Hippocampal formation (tissue), 2 donors: ENCODE data around the gene TFAP2A.

Experiments
- DNase-seq, 2 donors: peaks; one replicate each; lab custom pipeline; 2025; lab: John Stamatoyannopoulos, UW

Gene TFAP2A

GRCh38 chr6:10382728-10383330, 32.0 kb downstream of the TFAP2A start:
- no peak for DNase-seq

GRCh38 chr6:10382322-10382721, 32.6 kb downstream of the TFAP2A start:
- no peak for DNase-seq

DNA sequence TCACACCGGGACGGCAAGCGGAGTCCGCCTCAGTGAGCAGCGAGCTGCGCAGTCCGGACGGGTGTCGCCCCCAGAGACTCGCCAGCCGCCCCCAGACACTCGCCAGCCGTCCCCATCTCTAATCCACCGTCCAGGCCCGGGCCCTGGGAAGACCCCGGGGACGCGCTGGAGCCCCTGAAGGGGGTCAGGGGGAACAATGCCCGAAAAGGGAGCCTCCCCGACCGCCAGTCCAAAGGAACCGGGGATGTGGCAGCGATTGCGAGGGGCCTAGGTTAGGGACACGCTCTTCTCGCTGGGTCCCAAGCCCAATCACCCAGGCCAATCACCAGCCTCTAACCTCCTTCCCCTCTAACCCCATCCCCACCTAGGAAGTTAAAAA, 33.1 kb downstream of the TFAP2A start:
- no peak for DNase-seq

GRCh38 chr6:10381133-10381829, 33.6 kb downstream of the TFAP2A start:
- no peak for DNase-seq

DNA sequence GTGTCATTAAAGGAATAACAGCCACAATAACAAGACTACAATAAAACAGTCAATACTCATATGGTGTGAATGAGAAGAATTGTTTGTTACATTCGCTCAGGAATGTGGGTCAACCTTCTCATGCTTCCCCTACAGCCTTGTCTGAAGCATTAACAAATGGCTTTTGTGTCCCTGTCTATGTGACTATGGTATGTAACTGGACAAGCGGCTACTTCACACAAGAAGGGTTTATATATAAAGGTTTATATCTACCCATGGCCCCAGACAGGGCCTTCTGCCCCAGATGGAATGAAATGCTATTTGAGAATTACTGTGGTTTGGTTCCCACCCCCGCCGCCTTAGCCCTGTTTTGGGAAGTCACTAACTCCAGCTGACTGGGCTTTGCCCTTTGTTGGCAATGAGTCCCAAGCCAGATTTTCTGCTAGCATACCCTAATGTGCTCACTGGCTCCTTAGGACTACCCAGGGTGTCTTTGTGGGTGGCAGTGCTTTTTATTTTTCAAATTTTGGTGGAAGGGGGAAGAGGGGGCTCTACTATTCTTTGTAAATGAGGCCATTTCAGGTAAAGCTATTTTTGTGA, 39.4 kb downstream of the TFAP2A start:
- DNase-seq: no peak

DNA sequence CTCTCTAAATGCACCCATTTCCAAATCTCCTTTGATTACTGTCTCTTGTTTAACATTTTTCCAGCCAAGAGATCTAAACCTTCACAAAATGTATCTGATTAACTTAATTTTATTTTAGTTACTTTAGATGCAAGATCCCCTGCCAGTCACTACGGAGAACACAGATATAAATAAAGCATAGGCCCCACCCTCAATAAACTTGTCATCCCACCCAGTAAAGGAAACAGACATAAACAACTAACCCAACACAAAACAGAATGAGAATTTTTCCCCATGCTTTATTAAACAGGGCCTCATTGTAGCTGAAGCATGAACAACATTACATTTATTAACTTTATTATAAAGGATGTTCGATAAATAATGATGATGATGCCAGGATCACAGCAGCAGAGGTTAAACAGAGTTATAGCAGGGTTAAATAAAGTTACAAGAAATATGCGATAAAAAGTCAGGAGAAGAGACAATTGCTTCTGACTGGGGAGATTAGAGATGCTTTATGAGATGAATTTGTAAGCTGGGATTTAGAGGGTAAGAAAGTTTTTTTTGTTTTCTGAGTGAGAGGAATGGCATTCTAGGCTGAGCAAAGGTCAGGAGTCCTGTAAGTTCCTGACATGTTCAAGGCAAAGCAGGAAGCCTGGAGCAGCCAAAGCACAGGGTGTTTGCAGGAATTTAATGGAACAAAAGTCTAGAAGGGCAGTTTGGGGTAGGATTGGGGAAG, 41.1 kb downstream of the TFAP2A start:
- no peak for DNase-seq

- DNase-seq: no peak
These were observed 45.0 kb downstream of the TFAP2A start for GRCh38 chr6:10369896-10370295.

DNA sequence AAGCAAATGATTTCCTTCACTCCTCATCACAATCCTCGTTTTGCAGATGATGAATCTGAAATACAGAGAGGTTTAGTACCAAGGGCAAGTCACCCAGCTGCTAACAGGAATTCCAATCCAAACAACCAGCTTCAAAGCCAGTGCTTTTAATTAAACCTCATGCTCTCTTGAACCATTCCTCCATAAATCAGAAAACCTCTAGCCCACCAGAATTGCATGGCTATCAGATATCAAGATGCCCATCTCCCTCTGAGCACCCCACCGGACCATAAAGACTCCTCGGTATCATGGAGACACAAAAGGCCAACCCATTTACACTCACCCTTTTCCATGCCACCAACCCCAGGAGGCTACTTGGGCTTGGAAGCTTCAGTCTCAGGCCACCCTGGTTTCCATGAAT, 46.0 kb downstream of the TFAP2A start:
- no peak for DNase-seq

DNA sequence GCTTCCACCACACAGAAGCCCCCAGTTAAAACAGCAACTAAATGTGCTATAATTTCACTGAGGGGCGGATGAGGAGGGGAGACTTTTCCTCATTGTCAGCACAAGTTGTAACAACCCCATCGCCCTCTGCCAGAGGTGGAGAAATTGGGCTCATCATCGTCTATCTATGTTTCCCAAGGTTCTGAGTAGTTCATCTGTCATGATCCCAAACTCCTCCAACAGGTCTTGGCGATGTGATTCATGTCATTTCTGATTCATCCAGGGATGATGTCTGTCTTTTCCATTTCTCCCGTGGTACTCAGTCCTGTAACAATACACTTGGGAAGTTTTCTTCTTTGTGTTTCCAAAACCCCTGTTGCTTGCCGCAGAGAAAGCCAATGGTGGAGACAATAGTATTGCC, 51.0 kb downstream of the TFAP2A start:
- DNase-seq: no peak

DNA sequence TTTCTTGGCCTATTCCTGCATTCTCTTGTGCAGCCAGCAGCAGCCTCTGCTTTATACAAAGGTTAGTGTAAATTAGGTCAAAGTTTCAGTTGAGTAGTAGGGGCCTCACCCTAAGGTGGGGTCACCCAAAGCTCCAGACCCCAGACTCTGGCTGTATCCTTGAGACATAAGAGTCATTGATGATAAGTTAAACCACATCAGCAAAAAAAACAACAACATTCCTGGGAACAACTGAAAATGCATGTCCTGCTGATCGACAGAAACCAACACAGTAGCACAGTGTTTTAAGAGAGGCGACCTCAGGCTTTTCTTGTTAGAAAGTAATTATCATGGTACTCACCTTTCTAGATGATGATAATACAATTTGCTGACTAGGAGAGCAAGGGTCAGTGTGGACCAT, 52.6 kb downstream of the TFAP2A start:
- no peak for DNase-seq

- DNase-seq: no peak
These were observed 53.4 kb downstream of the TFAP2A start for GRCh38 chr6:10361428-10361827.

DNA sequence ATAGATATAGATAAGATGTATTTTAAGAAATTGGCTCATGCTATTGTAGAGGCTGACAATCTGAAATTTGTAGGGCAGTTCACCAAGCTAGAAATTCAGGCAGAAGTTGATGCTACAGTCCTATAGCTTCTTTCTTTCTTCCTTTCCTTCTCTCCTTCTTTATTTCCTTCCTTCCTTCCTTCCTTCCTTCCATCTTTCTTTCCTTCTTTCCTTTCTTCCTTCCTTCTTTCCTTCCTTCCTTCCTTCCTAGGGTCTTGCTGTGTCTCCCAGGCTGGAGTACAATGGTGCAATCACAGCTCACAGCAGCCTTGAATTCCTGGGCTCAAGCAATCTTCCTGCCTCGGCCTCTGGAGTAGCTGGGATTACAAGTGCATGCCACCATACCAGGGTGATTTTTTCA, 55.3 kb downstream of the TFAP2A start:
- DNase-seq: no peak

DNA sequence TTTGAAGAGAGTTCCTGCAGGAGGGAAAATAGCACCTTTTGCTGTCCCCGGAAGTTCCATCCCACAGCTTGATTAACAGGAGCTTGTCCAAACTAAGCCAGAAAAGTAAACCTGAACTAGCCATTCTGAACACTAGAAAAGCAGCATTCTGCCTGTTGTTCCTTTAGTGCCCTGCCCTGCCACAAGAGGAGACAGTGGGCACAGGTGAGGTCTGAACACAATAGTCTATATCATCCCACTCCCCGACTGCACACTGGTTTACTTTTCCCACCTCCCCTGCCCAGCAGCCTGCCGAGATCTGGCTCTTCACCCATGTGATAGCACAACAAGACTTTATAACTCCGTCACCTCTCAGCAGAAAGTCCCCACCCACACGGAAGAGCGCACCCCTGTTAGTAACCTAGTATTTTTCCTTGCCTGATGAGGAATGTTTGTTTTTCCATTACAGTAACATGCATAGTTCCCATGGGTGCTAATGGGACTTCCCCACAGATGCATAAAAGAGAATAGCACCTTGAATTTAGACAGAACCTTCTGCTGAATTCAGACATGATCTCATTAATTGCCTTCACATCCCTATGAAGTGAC, 59.7 kb downstream of the TFAP2A start:
- no peak for DNase-seq

GRCh38 chr6:10351791-10352190, 63.1 kb downstream of the TFAP2A start:
- no peak for DNase-seq

DNA sequence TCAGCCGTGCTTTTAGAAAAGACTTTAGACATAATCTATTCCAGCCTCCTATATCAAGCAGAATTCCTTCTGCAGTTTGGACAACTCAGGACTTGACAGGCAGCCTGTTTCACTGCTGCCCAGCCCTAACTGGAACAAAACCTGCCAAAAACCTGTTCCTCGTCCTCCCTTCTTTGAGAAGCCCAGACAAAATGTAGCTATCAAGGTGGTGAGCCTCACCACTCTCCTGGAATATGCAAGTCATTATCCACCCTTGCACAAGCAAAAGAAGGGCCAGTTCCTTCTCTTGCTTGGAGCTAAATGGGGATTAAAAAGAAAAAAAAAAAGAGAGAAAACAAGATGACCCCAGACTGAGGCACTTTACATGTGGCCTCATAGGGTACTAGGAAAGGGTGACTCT, 64.2 kb downstream of the TFAP2A start:
- DNase-seq: no peak

DNA sequence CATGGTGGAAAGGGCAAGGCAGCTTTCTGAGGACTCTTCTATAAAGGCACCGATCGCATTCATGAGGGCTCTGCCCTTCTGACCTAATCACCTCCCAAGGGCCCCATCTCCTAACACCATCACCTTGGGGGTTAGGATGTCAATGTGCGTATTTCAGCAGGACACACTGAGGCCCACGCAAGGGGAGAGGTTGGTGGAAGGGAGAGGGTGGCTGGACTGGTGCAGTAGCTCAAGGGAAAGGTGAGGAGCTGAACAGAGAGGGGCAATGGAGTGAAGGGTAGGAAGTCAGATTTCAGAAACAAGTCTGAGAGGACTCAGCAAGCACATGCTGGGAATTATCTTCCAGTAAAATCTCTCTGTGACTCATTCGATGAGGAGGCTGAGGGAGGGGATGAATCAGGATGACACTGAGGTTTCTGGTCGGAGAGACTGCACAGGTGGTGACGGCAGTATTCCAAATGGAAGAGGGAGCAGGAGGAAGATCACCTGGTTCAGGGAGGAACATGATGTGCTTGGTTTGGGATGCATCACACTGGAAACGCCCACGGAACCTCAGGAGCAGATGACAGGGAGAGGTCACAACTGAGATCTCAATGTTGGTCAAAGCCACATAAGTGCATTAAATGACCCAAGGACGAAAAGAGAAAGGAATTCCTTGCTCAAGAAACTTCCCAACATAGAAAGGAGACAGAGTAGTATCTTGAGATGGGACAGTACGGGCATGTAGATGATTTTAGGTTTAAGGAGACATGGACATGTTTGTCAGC, 67.1 kb downstream of the TFAP2A start:
- DNase-seq: no peak
